ENCODE results near the gene FARP1. TPM values are rescaled to one million over a fixed set of nuclear protein-coding genes. Genes with fewer than 3 reads are reported as not detected.

Gene FARP1
- total RNA-seq, 6 experiments from 2014 or later, result 44.9 to 104 (median 80.0) TPM

DNA sequence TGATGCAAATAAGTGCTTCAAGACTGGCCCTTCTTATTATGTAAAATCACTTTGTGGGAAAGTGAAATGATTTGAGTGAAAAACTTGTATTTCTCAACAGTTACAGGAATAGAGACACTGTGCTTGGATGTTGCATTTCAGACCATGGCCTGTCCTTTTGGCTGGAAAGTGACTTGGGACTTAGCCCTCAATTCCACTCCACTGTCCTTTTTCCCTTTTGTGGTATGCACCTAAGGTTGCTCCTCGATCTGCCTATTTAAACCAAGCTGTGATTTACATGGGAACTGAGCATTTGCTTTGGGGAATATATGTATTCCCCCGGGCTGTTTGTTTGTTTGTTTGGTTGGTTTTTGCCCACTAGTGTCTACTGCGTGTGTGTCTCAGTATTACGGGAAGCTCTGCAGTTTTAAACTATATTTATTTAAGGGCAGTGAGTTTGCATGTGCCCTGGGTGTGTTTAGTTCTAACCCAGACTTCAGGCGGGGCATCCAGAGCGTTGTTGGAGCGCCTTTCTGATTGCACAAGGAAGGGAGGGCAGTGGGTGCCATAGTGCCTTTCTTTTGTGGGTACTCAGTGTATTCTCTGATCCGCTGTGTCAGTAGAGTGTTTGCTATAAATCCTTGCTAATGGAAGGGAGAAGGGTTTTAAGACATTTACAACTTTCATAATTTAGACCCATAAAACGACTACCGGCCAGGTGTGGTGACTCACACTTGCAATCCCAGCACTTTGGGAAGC, 52.3 kb downstream of the FARP1 start:
- H3K9me3 ChIP-seq, result no peaks in the 10 kb centered on the region
- no peaks in the 10 kb centered on the region for H3K36me3 ChIP-seq
- no peak for TF ChIP-seq POLR2A (IDR thresholded peaks at IDR 0.05)
- TF ChIP-seq, protein P1, sequence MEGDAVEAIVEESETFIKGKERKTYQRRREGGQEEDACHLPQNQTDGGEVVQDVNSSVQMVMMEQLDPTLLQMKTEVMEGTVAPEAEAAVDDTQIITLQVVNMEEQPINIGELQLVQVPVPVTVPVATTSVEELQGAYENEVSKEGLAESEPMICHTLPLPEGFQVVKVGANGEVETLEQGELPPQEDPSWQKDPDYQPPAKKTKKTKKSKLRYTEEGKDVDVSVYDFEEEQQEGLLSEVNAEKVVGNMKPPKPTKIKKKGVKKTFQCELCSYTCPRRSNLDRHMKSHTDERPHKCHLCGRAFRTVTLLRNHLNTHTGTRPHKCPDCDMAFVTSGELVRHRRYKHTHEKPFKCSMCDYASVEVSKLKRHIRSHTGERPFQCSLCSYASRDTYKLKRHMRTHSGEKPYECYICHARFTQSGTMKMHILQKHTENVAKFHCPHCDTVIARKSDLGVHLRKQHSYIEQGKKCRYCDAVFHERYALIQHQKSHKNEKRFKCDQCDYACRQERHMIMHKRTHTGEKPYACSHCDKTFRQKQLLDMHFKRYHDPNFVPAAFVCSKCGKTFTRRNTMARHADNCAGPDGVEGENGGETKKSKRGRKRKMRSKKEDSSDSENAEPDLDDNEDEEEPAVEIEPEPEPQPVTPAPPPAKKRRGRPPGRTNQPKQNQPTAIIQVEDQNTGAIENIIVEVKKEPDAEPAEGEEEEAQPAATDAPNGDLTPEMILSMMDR (IDR thresholded peaks at IDR 0.05), result no peak
- no peaks in the 10 kb centered on the region for H3K27me3 ChIP-seq
- H3K4me3 ChIP-seq, result peak overlapping the region in 1 of 3 donors; percentile 9
- 30% methylated on average over 10 of the region's 10 CpGs for WGBS (ENCODE audit: insufficient coverage, low coverage, low lambda C conversion rate, missing lambda C conversion rate)
- peaks cover 0 to 61% (median 26%) of the 10 kb centered on the region in 4 donors for H3K4me1 ChIP-seq
- ATAC-seq (peak; percentile 76 to 92 (median 88)), DNase-seq (peak; percentile 61 to 84 (median 72))
- intact Hi-C loops (cut with DNase I), result no loop called here
- peak overlapping the region; percentile 38 to 71 (median 63) for H3K27ac ChIP-seq

DNA sequence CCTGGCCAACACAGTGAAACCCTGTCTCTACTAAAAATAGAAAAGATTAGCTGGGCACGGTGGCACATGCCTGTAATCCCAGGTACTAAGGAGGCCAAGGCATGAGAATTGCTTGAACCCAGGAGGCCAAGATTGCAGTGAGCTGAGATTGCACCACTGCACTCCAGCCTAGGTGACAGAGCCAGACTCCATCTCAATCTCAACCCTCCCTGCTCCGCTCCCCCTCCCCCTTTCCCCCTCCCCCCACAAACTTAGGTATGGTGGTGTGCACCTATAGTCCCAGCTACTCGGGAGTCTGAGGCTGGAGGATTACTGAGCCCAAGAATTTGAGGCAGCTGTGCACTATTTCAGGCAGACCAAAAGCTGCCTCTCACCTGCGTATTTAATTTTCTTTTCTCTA, 55.8 kb downstream of the FARP1 start:
- DNase-seq (no peak), ATAC-seq (no peak)
- H3K27me3 ChIP-seq, result no peaks in the 10 kb centered on the region
- 83% methylated on average over 2 of the region's 4 CpGs for WGBS (ENCODE audit: insufficient coverage, low coverage, low lambda C conversion rate, missing lambda C conversion rate)
- H3K27ac ChIP-seq, result no peak overlapping the region
- H3K9me3 ChIP-seq, result no peaks in the 10 kb centered on the region
- intact Hi-C loops (cut with DNase I), result no loop called here
- H3K36me3 ChIP-seq, result no peaks in the 10 kb centered on the region
- TF ChIP-seq POLR2A (IDR thresholded peaks at IDR 0.05), result no peak
- TF ChIP-seq, protein P1 (IDR thresholded peaks at IDR 0.05), result no peak
- no peak overlapping the region for H3K4me3 ChIP-seq
- H3K4me1 ChIP-seq, result peaks cover 0 to 65% (median 31%) of the 10 kb centered on the region in 4 donors

DNA sequence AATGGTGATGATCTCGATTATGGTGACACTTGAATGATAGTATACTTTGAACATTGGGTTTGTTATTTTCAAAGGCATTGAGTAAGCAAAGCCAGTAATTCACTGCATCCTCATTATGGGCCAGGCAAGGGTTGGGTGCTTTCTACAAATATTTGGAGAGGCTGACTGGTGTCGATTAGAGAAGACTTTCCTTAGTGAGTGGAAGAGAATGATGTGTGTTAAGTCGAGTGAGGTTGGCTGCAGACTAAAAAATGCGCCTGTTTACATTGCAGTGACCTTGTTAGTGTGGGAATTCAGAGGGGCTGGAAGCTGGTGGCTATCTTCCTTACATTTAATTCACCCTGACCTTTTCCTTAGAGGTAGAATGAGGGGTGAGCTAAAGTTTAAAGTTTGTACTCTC, 56.6 kb downstream of the FARP1 start:
- H3K27ac ChIP-seq, result peak overlapping the region in 1 of 3 donors; percentile 5
- no peak for TF ChIP-seq POLR2A (IDR thresholded peaks at IDR 0.05)
- TF ChIP-seq, protein P1 (IDR thresholded peaks at IDR 0.05), result no peak
- no peak overlapping the region for H3K4me3 ChIP-seq
- DNase-seq, result no peak
- intact Hi-C loops (cut with DNase I), result no loop called here
- peak in 1 of 4 donors; percentile 43 for ATAC-seq
- no peaks in the 10 kb centered on the region for H3K27me3 ChIP-seq
- no peaks in the 10 kb centered on the region for H3K36me3 ChIP-seq
- H3K4me1 ChIP-seq, result peaks cover 0 to 66% (median 31%) of the 10 kb centered on the region in 4 donors
- H3K9me3 ChIP-seq, result no peaks in the 10 kb centered on the region
- WGBS (ENCODE audit: insufficient coverage, low coverage, low lambda C conversion rate, missing lambda C conversion rate), result 27% methylated on average over 4 of the region's 4 CpGs

DNA sequence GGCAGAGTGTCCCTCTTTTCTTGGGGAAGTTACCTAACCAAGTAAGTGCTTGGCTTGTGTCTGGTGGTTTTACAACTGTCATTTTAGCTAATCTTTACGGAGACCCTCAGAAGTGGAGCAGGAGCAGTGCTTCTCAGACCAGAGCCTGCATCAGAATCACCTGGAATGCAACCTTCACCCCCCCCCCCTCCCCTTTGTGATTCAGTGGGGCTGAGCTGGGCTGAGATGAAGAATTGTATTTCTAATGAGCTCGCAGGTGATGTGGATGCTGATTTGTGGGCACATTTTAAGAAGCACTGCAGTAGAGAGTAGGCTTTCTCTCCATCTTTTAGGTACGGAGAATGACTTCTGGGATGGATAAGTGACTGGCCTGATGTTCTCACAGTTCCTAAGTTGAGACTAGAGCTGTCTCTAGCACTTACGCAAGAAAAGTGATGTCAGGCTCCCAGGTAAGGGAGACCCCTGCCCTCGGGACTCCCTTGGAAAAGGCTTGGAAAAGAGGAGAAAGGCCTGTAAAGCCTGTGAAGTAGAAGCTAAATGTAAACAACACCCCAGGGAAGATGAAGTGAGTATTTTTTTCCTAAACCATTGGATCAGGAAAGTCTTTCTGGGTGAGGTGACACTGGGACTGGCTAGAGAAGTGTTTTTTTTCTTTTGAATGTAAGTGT, 57.5 kb downstream of the FARP1 start:
- H3K27me3 ChIP-seq, result no peaks in the 10 kb centered on the region
- no peaks in the 10 kb centered on the region for H3K36me3 ChIP-seq
- no peak overlapping the region for H3K27ac ChIP-seq
- ATAC-seq, result no peak
- intact Hi-C loops (cut with DNase I), result no loop called here
- peaks cover 0 to 62% (median 29%) of the 10 kb centered on the region in 4 donors for H3K4me1 ChIP-seq
- TF ChIP-seq, protein P1 (IDR thresholded peaks at IDR 0.05), result no peak
- TF ChIP-seq POLR2A (IDR thresholded peaks at IDR 0.05), result no peak
- DNase-seq, result no peak
- H3K9me3 ChIP-seq, result no peaks in the 10 kb centered on the region
- 93% methylated on average over 2 of the region's 5 CpGs for WGBS (ENCODE audit: insufficient coverage, low coverage, low lambda C conversion rate, missing lambda C conversion rate)
- no peak overlapping the region for H3K4me3 ChIP-seq
